Osteocyte (in vitro differentiated cells): ENCODE measurements around the gene RHBDL1. TPM values are rescaled to one million over a fixed set of nuclear protein-coding genes. Genes with fewer than 3 reads are reported as not detected.

Source experiments
- DNase-seq: peaks from one replicate; pipeline ENCODE4 v3.0.0; 2021; ENCODE audit warnings: mixed read lengths; ENCODE audit not compliant: unreplicated experiment; ENCODE audit errors: extremely low spot score
- H3K27ac Mint-ChIP-seq: one replicate; pipeline ENCODE4 v1.8.0; 2021; ENCODE audit warnings: mild to moderate bottlenecking, mixed read lengths; ENCODE audit not compliant: unreplicated experiment
- H3K27me3 Mint-ChIP-seq: one replicate; pipeline ENCODE4 v1.8.0; 2021; ENCODE audit warnings: mixed read lengths; ENCODE audit not compliant: unreplicated experiment
- H3K36me3 Mint-ChIP-seq: one replicate; pipeline ENCODE4 v1.8.0; 2021; ENCODE audit warnings: mixed read lengths; ENCODE audit not compliant: unreplicated experiment
- H3K4me1 Mint-ChIP-seq: one replicate; pipeline ENCODE4 v1.8.0; 2021; ENCODE audit warnings: mixed read lengths; ENCODE audit not compliant: unreplicated experiment
- H3K4me3 Mint-ChIP-seq: one replicate; pipeline ENCODE4 v1.8.0; 2021; ENCODE audit warnings: mild to moderate bottlenecking, moderate library complexity, mixed read lengths; ENCODE audit not compliant: unreplicated experiment
- H3K9me3 Mint-ChIP-seq: one replicate; pipeline ENCODE4 v1.8.0; 2021; ENCODE audit warnings: mixed read lengths; ENCODE audit not compliant: unreplicated experiment
- CTCF ChIP-seq: fragments of 200-600 bp; sonication (generic); IDR thresholded peaks from 2 replicates; pipeline ENCODE4 v1.5.0; 2021; ENCODE audit warnings: antibody characterized with exemption, mild to moderate bottlenecking, moderate library complexity
- total RNA-seq: library from RNA; stranded (reverse); gene quantifications from 2 replicates; pipeline ENCODE4 v1.2.1, GENCODE V29; 2021

Gene RHBDL1
- total RNA-seq, 1 donor from 2014 or later, result 5.4 TPM

GRCh38 chr16:651844-652243 is 23.6 kb upstream of the RHBDL1 start:
- H3K36me3 Mint-ChIP-seq, result no peaks in the 10 kb centered on the region
- H3K27me3 Mint-ChIP-seq, result no peaks in the 10 kb centered on the region
- no peaks in the 10 kb centered on the region for H3K9me3 Mint-ChIP-seq
- no peak for DNase-seq
- no peak overlapping the region for H3K4me3 Mint-ChIP-seq
- H3K4me1 Mint-ChIP-seq, result peaks cover 17% of the 10 kb centered on the region
- no peak for TF ChIP-seq CTCF
- H3K27ac Mint-ChIP-seq, result no peak overlapping the region

DNA sequence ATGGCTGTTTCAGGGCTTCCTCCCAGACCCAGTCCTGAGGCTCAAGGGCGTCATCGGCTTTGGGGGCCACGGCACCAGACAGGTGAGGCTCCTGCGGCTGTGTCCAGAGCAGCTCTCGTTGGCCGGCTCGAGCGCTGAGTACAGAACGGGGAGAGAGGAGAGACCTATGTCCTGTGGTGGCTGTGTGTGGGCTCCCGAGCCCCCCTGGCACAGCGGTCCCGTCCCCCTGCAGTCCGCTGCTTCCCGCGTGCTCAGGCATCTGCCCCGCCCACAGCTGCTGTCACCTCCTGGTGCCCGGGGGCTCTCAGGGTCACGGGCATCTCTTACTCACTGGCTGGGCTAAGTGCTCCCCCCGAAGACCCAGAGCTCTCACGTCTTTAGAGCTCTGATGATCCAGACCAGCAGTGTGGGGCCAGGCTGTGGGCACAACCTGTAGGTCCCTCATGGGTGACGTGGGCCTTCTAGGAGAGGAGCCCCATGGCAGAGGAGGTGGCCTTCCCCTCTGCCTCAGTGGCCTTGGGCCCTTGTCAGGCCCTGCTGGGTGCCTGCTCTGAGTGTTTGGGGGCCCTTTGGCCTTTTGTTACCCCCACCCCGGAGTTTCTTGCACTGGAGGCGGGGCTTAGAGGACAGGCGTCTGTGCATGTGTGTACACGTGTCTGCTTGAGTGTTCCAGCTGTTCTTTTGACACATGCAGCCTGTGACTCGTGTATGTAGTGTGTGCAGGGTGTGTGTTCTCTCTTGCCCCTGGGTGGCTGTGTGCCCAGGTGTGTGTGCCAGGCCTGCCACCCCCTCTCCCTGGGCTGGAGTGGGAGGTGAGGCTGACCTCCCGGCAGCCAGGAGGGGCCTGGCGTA is 22.8 kb upstream of the RHBDL1 start:
- H3K36me3 Mint-ChIP-seq, result no peaks in the 10 kb centered on the region
- H3K9me3 Mint-ChIP-seq, result no peaks in the 10 kb centered on the region
- no peak for DNase-seq
- no peaks in the 10 kb centered on the region for H3K27me3 Mint-ChIP-seq
- TF ChIP-seq CTCF, result no peak
- no peak overlapping the region for H3K4me3 Mint-ChIP-seq
- no peak overlapping the region for H3K27ac Mint-ChIP-seq
- H3K4me1 Mint-ChIP-seq, result peaks cover 17% of the 10 kb centered on the region

DNA sequence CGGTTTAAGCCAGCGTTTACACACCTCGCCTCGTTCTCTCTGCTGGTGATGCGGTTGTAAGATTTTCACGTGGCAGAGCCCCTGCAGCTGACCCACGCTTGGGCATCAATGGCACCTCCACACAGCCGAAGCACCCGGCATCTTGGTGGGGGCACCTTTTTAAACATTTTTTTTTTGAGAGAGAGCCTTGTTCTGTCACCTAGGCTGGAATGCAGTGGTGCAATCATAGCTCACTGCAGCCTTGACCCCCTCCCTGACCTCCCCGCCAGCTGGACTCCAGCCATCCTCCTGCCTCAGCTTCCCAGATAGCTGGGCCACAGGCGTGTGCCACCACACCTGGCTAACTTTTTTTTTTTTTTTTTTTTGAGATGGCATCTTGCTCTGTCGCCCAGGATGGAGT is 21.4 kb upstream of the RHBDL1 start:
- H3K36me3 Mint-ChIP-seq, result peaks cover 2% of the 10 kb centered on the region
- peaks cover 8% of the 10 kb centered on the region for H3K4me1 Mint-ChIP-seq
- no peak for DNase-seq
- H3K27ac Mint-ChIP-seq, result no peak overlapping the region
- no peak for TF ChIP-seq CTCF
- no peaks in the 10 kb centered on the region for H3K27me3 Mint-ChIP-seq
- no peaks in the 10 kb centered on the region for H3K9me3 Mint-ChIP-seq
- H3K4me3 Mint-ChIP-seq, result no peak overlapping the region

GRCh38 chr16:657487-657886 is 18.0 kb upstream of the RHBDL1 start:
- Mint-ChIP-seq H3K9me3 (no peaks in the 10 kb centered on the region), H3K27me3 (no peaks in the 10 kb centered on the region), H3K36me3 (peaks cover 2% of the 10 kb centered on the region), H3K27ac (no peak overlapping the region), H3K4me3 (no peak overlapping the region), H3K4me1 (peaks cover 5% of the 10 kb centered on the region)
- no peak for TF ChIP-seq CTCF
- no peak for DNase-seq

DNA sequence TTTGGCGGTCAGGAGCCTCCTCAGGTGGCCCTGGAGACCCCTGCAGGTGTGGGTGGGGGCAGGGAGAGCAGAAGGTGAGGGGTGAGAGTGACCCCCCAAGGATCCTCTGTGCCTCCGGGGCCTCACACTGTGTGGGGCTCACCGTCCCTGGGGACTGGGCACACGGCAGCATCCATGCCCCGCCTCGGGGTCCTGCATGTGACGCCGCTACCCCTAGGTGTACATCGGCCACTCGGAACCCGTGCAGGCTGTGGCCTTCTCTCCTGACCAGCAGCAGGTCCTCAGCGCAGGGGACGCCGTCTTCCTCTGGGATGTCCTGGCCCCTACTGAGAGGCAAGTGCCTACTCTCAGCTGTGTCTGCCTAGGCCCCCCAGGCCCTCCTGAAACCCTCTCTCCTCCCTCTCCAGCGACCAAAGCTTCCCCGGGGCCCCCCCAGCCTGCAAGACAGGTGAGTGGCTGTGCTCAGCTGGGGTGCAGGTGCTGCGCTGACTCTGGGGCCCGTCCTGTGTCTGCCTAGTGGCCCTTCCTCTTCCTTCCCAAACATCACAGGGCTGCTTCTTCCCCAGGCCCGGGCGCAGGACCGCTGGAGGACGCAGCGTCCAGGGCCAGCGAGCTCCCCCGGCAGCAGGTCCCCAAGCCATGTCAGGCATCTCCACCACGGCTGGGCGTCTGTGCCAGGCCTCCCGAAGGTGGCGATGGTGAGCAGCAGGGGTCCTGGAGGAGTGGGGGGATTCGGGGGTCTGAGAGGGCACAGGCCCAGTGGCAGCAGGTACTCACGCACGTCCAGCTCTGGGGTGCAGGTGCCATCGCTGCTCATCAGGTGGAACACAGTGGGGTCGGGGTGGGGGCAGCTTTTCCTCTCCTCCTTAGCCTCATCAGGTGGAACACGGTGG is 16.5 kb upstream of the RHBDL1 start:
- DNase-seq, result no peak
- no peak for TF ChIP-seq CTCF
- Mint-ChIP-seq H3K4me1 (peaks cover 5% of the 10 kb centered on the region), H3K27me3 (no peaks in the 10 kb centered on the region), H3K27ac (no peak overlapping the region), H3K9me3 (no peaks in the 10 kb centered on the region), H3K36me3 (peaks cover 2% of the 10 kb centered on the region), H3K4me3 (no peak overlapping the region)
